Nephron (organoid): ENCODE measurements around the gene MORN1.

Experiments used
- H3K27ac Mint-ChIP-seq, 3 experiments: 2 replicates each; pipeline ENCODE4 v1.8.0; 2020; ENCODE audit warnings: mixed read lengths in 3 of 3, mild to moderate bottlenecking in 2 of 3, moderate library complexity in 1 of 3
- H3K27me3 Mint-ChIP-seq: 2 replicates; pipeline ENCODE4 v1.8.0; 2021; ENCODE audit warnings: low read depth, mild to moderate bottlenecking, moderate library complexity, mixed read lengths
- H3K36me3 Mint-ChIP-seq: 2 replicates; pipeline ENCODE4 v1.8.0; 2020; ENCODE audit warnings: low read depth, mixed read lengths
- H3K4me1 Mint-ChIP-seq: 2 replicates; pipeline ENCODE4 v1.8.0; 2020; ENCODE audit warnings: mixed read lengths
- H3K4me3 Mint-ChIP-seq, 3 experiments: 2 replicates each; pipeline ENCODE4 v1.8.0; 2020; ENCODE audit warnings: mild to moderate bottlenecking in 3 of 3, mixed read lengths in 3 of 3, moderate library complexity in 2 of 3
- H3K9me3 Mint-ChIP-seq: 2 replicates; pipeline ENCODE4 v1.8.0; 2020; ENCODE audit warnings: mixed read lengths
- CTCF ChIP-seq, 3 experiments: fragments of 200-600 bp; sonication (generic); IDR thresholded peaks; one replicate each; pipeline ENCODE4 v1.5.0; 2021; ENCODE audit warnings: antibody characterized with exemption in 3 of 3; ENCODE audit not compliant: unreplicated experiment in 3 of 3

The MORN1 gene

GRCh38 chr1:2374252-2375155 is 16.9 kb downstream of the MORN1 start:
- Mint-ChIP-seq H3K36me3 (peaks cover 13% of the 10 kb centered on the region), H3K4me3 (no peak overlapping the region), H3K4me1 (peaks cover 12% of the 10 kb centered on the region), H3K27ac (no peak overlapping the region), H3K27me3 (no peaks in the 10 kb centered on the region), H3K9me3 (no peaks in the 10 kb centered on the region)
- no peak for TF ChIP-seq CTCF (IDR thresholded peaks at IDR 0.05; ENCODE audit: unreplicated experiment in 3 of 3)

- TF ChIP-seq CTCF (IDR thresholded peaks at IDR 0.05; ENCODE audit: unreplicated experiment in 3 of 3): no peak
- H3K4me1 Mint-ChIP-seq: peaks cover 3% of the 10 kb centered on the region
- H3K27ac Mint-ChIP-seq: no peak overlapping the region
- H3K4me3 Mint-ChIP-seq: no peak overlapping the region
- H3K27me3 Mint-ChIP-seq: no peaks in the 10 kb centered on the region
- H3K36me3 Mint-ChIP-seq: peaks cover 13% of the 10 kb centered on the region
- H3K9me3 Mint-ChIP-seq: no peaks in the 10 kb centered on the region
These were observed 17.7 kb downstream of the MORN1 start for GRCh38 chr1:2373551-2374251.

- TF ChIP-seq CTCF (IDR thresholded peaks at IDR 0.05; ENCODE audit: unreplicated experiment in 3 of 3): no peak
- Mint-ChIP-seq H3K9me3 (no peaks in the 10 kb centered on the region), H3K4me3 (no peak overlapping the region), H3K4me1 (peaks cover 3% of the 10 kb centered on the region), H3K36me3 (peaks cover 22% of the 10 kb centered on the region), H3K27me3 (no peaks in the 10 kb centered on the region), H3K27ac (no peak overlapping the region)
These were observed 18.5 kb downstream of the MORN1 start for GRCh38 chr1:2372551-2373490.

- H3K27ac Mint-ChIP-seq: no peak overlapping the region
- H3K27me3 Mint-ChIP-seq: no peaks in the 10 kb centered on the region
- H3K9me3 Mint-ChIP-seq: peaks cover 8% of the 10 kb centered on the region
These were observed 23.2 kb downstream of the MORN1 start for GRCh38 chr1:2368053-2368744.

More at GRCh38 chr1:2368053-2368744, 23.2 kb downstream of the MORN1 start:
- Mint-ChIP-seq H3K4me1 (no peaks in the 10 kb centered on the region), H3K36me3 (peaks cover 47% of the 10 kb centered on the region), H3K4me3 (no peak overlapping the region)
- TF ChIP-seq CTCF (IDR thresholded peaks at IDR 0.05; ENCODE audit: unreplicated experiment in 3 of 3): no peak
